Body of pancreas (tissue), 4 donors: ENCODE results near the gene HSF5.

Source experiments
- POLR2A ChIP-seq, 3 donors: fragments of 450-650 bp; IDR thresholded peaks; one replicate each; pipeline ENCODE4 v1.6.1; 2016; ENCODE audit warnings: antibody characterized with exemption in 3 of 3, mild to moderate bottlenecking in 2 of 3
- TF ChIP-seq, protein P1 (sequence below), 7 experiments: fragments of 450-650 bp in 4 of 7; fragments of 200-600 bp in 3 of 7; sonication (generic) in 3 of 7; IDR thresholded peaks; one replicate each; pipeline ENCODE4 v1.5.1; 2016 to 2019; ENCODE audit warnings: antibody characterized with exemption in 7 of 7

DNA sequence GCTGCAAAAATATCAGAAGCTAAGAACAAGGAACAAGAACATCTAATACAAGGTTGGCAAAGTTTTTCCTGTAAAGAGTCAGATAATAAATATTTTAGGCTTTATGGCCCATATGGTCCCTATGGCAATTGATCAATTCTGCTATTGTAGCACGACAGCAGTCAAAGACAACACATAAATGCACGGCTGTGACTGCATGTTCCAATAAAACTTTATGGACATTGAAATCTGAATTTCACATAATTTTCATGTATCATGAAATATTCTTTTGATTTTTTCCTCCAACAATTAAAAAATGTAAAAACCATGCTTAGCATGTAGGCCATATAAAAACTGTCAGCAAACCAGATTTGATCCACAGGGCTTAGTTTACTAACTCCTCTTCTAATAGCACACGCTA is 60.4 kb downstream of the HSF5 start:
- TF ChIP-seq, protein P1, sequence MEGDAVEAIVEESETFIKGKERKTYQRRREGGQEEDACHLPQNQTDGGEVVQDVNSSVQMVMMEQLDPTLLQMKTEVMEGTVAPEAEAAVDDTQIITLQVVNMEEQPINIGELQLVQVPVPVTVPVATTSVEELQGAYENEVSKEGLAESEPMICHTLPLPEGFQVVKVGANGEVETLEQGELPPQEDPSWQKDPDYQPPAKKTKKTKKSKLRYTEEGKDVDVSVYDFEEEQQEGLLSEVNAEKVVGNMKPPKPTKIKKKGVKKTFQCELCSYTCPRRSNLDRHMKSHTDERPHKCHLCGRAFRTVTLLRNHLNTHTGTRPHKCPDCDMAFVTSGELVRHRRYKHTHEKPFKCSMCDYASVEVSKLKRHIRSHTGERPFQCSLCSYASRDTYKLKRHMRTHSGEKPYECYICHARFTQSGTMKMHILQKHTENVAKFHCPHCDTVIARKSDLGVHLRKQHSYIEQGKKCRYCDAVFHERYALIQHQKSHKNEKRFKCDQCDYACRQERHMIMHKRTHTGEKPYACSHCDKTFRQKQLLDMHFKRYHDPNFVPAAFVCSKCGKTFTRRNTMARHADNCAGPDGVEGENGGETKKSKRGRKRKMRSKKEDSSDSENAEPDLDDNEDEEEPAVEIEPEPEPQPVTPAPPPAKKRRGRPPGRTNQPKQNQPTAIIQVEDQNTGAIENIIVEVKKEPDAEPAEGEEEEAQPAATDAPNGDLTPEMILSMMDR (IDR thresholded peaks at IDR 0.05): no peak
- TF ChIP-seq POLR2A (IDR thresholded peaks at IDR 0.05): no peak
